Measurements from ENCODE around the gene SPPL2B.

Gene SPPL2B

DNA sequence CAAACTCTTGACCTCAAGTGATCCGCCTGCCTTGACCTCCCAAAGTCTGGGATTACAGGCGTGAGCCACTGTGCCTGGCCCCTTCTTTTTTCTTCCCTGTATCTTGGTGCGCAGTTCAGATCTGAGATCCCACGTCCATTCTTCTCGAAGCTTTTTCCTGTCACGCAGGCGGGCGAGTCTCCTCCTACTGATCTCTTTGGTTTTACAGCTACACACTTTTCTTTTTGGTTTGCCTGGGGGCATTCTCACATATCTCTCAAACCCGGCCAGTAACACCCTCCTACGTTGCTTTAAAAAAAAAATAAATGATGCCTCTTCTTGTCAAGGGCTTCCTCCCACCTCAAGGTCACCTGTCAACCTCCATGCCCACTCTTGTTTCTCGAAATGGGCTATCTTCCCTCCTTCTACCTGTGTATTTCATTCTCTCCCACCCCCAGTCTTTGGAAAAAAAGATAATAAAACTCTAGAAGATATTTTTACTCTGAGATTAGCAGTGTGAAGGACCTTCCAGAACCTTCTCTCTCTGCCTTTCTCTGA lies 43.7 kb downstream of the SPPL2B start:
- Histone ChIP-seq H3K36me3 (ENCODE audit: control insufficient read depth in 2 of 2, insufficient read depth in 2 of 2, low read length in 2 of 2) (no peaks in the 10 kb centered on the region), H3K27ac (ENCODE audit: low read length) (no peak overlapping the region), H3K4me3 (ENCODE audit: low read length in 2 of 2) (no peak overlapping the region), H3K27me3 (ENCODE audit: control insufficient read depth in 1 of 2, insufficient read depth in 2 of 2, low read length in 2 of 2) (peaks cover 6 to 7% of the 10 kb centered on the region in 2 donors), H3K9me3 (ENCODE audit: control insufficient read depth in 2 of 2, low read length in 2 of 2) (peaks cover 0 to 3% of the 10 kb centered on the region in 2 donors), H3K9ac (ENCODE audit: low read length in 2 of 2) (no peak overlapping the region), H3K4me1 (ENCODE audit: control insufficient read depth, insufficient read depth, low read length) (no peaks in the 10 kb centered on the region)

DNA sequence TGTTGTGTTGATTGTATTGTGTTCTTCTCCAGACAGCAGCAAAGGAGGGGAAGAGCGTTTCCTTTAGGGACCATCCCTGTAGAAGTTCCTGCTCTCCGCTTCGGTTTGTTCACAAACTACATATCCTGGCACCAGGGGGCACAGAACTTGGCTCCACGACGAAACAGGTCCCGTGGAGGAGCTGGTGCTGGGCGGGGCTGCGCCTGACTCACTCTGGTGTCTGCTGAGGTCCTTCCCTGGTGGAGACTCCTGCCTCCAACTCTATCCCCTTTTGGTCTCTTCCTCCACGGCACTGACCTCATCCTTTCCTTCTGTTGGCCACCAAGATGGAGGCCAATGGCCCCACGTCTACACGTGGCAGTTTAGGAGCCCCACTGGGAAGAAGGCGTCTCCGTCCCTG lies 46.3 kb downstream of the SPPL2B start:
- Histone ChIP-seq H3K27me3 (ENCODE audit: control insufficient read depth in 1 of 2, insufficient read depth in 2 of 2, low read length in 2 of 2) (peaks cover 6 to 7% of the 10 kb centered on the region in 2 donors), H3K36me3 (ENCODE audit: control insufficient read depth in 2 of 2, insufficient read depth in 2 of 2, low read length in 2 of 2) (no peaks in the 10 kb centered on the region), H3K9me3 (ENCODE audit: control insufficient read depth in 2 of 2, low read length in 2 of 2) (no peaks in the 10 kb centered on the region), H3K4me1 (ENCODE audit: control insufficient read depth, insufficient read depth, low read length) (no peaks in the 10 kb centered on the region), H3K9ac (ENCODE audit: low read length in 2 of 2) (no peak overlapping the region), H3K27ac (ENCODE audit: low read length) (no peak overlapping the region), H3K4me3 (ENCODE audit: low read length in 2 of 2) (no peak overlapping the region)

DNA sequence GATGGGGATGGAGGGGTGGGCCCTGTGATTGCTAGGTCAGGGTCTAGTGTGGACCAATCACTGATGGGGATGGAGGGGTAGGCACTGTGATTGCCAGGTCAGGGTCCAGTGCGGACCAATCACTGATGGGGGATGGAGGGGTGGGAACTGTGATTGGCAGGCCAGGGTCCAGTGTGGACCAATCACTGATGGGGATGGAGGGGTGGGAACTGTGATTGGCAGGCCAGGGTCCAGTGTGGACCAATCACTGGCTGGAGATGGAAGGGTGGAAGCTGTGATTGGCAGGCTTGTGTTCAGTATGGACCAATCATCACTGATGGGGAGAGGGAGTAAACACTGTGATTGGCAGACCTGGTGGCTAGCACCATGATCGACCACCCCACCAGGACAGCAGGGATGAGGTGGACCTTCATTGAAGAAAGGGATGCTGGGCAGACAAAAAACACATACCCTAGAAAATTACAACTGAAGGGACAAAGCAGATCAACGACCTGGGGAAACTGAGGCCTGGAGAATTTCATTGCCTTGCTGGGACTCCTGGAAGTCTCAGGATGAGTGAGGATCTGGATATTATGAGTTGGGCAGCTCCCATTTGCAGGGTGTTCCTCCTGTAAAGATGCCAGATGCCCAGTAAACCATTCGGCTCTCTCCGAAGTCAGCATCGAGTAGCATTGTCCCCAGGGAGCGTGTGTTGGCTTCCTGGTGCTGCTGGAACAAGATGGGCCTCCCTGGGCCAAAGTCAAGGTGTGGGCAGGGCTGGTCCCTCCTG lies 47.1 kb downstream of the SPPL2B start:
- Histone ChIP-seq H3K4me3 (ENCODE audit: low read length in 2 of 2) (no peak overlapping the region), H3K27me3 (ENCODE audit: control insufficient read depth in 1 of 2, insufficient read depth in 2 of 2, low read length in 2 of 2) (peaks cover 6 to 7% of the 10 kb centered on the region in 2 donors), H3K36me3 (ENCODE audit: control insufficient read depth in 2 of 2, insufficient read depth in 2 of 2, low read length in 2 of 2) (no peaks in the 10 kb centered on the region), H3K27ac (ENCODE audit: low read length) (no peak overlapping the region), H3K9ac (ENCODE audit: low read length in 2 of 2) (no peak overlapping the region), H3K4me1 (ENCODE audit: control insufficient read depth, insufficient read depth, low read length) (no peaks in the 10 kb centered on the region), H3K9me3 (ENCODE audit: control insufficient read depth in 2 of 2, low read length in 2 of 2) (peaks cover under 1 to 1% of the 10 kb centered on the region in 2 donors)

DNA sequence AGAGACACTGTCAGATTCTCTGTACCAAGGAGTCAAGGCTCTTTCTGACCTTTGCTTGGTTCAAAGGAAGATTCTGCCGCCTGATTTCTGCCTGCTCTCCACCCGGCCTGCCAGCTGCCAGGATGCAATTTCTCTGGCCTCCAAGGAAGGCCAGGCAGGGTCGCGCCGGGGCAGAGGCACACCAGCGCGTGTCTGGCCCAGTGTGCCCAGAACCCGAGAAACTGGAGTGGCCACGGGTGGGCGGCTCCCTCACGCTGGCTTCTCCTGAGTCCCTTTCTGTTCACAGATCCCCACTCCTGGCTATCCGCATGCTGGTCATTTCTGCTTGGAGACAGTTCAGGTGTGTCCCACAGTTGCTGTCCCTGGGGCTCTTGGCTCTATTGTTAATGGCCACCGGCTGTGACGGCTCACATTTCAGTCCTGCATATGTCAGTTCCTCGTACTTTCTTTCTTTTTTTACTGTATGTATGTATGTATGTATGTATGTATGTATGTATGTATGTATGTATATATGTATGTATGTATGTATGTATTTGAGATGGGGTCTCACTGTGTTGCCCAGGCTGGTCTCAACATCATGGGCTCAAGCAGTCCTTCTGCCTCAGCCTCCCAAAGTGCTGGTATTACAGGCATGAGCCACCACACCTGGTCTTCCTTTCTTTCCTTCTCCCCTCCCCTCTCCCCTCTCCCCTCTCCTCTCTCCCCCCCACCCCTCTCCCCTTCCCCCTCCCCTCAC lies 48.5 kb downstream of the SPPL2B start:
- no peaks in the 10 kb centered on the region for H3K36me3 ChIP-seq (ENCODE audit: control insufficient read depth in 2 of 2, insufficient read depth in 2 of 2, low read length in 2 of 2)
- peaks cover 4 to 6% of the 10 kb centered on the region in 2 donors for H3K9me3 ChIP-seq (ENCODE audit: control insufficient read depth in 2 of 2, low read length in 2 of 2)
- H3K9ac ChIP-seq (ENCODE audit: low read length in 2 of 2): no peak overlapping the region
- H3K4me3 ChIP-seq (ENCODE audit: low read length in 2 of 2): no peak overlapping the region
- peaks cover 4 to 9% of the 10 kb centered on the region in 2 donors for H3K27me3 ChIP-seq (ENCODE audit: control insufficient read depth in 1 of 2, insufficient read depth in 2 of 2, low read length in 2 of 2)
- no peak overlapping the region for H3K27ac ChIP-seq (ENCODE audit: low read length)
- no peaks in the 10 kb centered on the region for H3K4me1 ChIP-seq (ENCODE audit: control insufficient read depth, insufficient read depth, low read length)

DNA sequence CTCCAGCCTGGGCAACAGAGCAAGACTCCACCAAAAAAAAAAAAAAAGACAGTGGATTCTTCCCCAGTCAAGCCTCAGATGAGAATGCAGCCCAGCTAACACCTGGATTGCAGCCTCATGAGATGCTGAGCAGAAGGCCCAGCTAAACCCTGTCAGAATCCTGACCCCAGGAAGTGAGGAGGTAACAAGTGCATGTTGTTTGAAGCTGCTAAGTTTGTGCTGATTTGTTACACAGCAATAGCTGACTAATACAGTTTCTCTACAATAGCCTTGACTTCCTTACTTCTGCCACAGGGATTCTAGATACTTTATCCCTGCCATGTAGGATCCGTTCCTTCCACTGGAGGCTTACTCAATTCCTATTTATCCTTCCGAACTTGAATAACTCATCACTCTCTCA lies 52.1 kb downstream of the SPPL2B start:
- peaks cover 6 to 10% of the 10 kb centered on the region in 2 donors for H3K27me3 ChIP-seq (ENCODE audit: control insufficient read depth in 1 of 2, insufficient read depth in 2 of 2, low read length in 2 of 2)

DNA sequence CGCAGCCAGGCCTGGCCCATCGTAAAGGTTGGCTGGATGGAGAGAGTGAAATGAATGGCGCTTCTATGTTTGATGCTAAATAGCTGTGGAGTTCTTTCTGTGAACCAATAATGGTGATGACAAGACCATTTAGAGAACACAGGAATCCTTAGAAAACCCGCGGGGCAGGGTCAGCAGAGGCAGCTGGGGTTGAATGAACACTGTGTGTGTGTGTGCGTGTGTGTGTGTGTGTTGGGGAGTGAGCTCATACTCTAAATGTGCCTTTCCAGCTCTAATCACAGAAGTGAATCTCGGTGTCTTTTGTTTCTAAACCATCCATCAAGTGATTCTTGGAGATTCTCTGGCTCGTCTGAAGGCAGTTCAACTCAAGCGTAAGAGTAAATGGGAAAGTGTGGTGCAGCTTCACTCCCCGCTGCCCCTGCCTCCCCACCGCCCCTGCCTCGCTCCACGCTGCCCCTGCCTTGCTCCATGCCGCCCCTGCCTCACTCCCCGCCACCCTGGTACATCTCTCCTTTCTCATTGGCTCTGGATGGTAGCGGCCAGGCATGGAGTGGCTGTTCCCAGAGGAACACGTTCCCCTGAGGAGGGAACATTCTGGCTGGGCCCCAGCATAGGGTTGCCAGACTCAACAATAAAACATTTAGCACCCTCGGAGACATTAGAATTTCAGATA lies 52.8 kb downstream of the SPPL2B start:
- Histone ChIP-seq H3K36me3 (ENCODE audit: control insufficient read depth in 2 of 2, insufficient read depth in 2 of 2, low read length in 2 of 2) (no peaks in the 10 kb centered on the region), H3K27me3 (ENCODE audit: control insufficient read depth in 1 of 2, insufficient read depth in 2 of 2, low read length in 2 of 2) (peaks cover 6 to 8% of the 10 kb centered on the region in 2 donors), H3K9ac (ENCODE audit: low read length in 2 of 2) (no peak overlapping the region), H3K9me3 (ENCODE audit: control insufficient read depth in 2 of 2, low read length in 2 of 2) (peaks cover 4 to 6% of the 10 kb centered on the region in 2 donors), H3K4me1 (ENCODE audit: control insufficient read depth, insufficient read depth, low read length) (peaks cover 3% of the 10 kb centered on the region), H3K4me3 (ENCODE audit: low read length in 2 of 2) (no peak overlapping the region), H3K27ac (ENCODE audit: low read length) (no peak overlapping the region)

More for the DNA sequence above, 52.1 kb downstream of the SPPL2B start:
- no peaks in the 10 kb centered on the region for H3K36me3 ChIP-seq (ENCODE audit: control insufficient read depth in 2 of 2, insufficient read depth in 2 of 2, low read length in 2 of 2)
- H3K4me1 ChIP-seq (ENCODE audit: control insufficient read depth, insufficient read depth, low read length): peaks cover 3% of the 10 kb centered on the region
- H3K27ac ChIP-seq (ENCODE audit: low read length): no peak overlapping the region
- peaks cover 4 to 6% of the 10 kb centered on the region in 2 donors for H3K9me3 ChIP-seq (ENCODE audit: control insufficient read depth in 2 of 2, low read length in 2 of 2)
- H3K4me3 ChIP-seq (ENCODE audit: low read length in 2 of 2): no peak overlapping the region
- no peak overlapping the region for H3K9ac ChIP-seq (ENCODE audit: low read length in 2 of 2)

DNA sequence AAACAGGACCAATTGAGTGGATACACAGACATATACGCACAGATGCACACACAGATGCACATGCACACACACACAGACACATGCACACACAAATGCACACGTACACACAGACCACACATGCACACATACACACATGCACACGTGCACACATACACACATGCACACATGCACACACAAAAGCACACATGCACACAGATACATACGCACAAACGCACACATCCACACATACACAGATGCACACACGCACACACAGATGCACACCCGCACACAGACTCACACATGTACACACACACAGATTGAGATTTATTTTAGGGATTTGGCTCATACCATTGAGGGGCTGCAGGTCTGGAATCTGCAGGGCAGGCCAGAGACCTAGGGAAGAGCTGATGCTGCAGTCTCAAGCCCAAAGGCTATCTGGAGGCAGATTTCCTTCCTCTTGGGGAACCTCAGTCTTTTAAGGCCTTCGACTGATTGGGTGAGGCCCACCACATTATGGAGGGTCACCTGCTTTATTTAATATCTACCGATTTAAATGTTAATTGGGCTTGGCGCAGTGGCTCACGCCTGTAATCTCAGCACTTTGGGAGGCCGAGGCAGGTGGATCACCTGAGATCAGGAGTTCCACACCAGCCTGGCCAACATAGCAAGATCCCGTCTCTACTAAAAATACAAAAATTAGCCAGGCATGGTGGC lies 54.2 kb downstream of the SPPL2B start:
- peaks cover 4 to 6% of the 10 kb centered on the region in 2 donors for H3K9me3 ChIP-seq (ENCODE audit: control insufficient read depth in 2 of 2, low read length in 2 of 2)
- peaks cover 6 to 8% of the 10 kb centered on the region in 2 donors for H3K27me3 ChIP-seq (ENCODE audit: control insufficient read depth in 1 of 2, insufficient read depth in 2 of 2, low read length in 2 of 2)
- peaks cover 3% of the 10 kb centered on the region for H3K4me1 ChIP-seq (ENCODE audit: control insufficient read depth, insufficient read depth, low read length)
- no peak overlapping the region for H3K27ac ChIP-seq (ENCODE audit: low read length)
- no peaks in the 10 kb centered on the region for H3K36me3 ChIP-seq (ENCODE audit: control insufficient read depth in 2 of 2, insufficient read depth in 2 of 2, low read length in 2 of 2)
- no peak overlapping the region for H3K9ac ChIP-seq (ENCODE audit: low read length in 2 of 2)
- H3K4me3 ChIP-seq (ENCODE audit: low read length in 2 of 2): no peak overlapping the region

DNA sequence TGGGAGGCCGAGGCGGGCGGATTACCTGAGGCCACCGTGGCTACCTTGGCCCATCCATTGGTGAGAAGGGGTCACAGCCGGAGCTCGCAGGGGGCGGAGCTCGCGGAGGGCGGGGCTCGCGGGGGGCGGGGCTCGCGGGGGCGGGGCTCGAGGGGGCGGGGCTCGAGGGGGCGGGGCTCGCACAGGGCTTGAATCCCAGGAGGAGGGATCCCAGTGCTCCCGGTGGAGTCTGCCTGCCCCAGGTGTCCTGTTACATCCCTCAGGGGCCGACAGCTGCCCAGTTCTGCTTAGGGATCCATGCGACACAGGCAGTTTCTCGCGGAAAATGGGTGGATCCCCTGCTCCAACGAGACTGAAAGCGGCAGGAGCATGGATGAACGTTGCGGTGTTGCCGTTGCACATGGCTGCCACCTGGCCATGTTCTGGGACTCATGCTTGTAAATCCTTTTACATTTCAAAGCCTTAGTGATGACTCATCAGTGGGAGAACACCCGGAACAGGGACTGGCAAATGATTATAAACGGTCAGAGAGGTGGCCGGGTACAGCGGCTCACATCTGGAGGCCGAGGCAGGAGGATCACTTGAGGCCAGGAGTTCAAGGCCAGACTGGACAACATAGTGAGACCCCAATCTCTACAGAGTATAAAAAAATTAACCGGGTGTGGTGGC lies 56.7 kb downstream of the SPPL2B start:
- Histone ChIP-seq H3K4me1 (ENCODE audit: control insufficient read depth, insufficient read depth, low read length) (peaks cover 3% of the 10 kb centered on the region), H3K27ac (ENCODE audit: low read length) (no peak overlapping the region), H3K9ac (ENCODE audit: low read length in 2 of 2) (no peak overlapping the region), H3K36me3 (ENCODE audit: control insufficient read depth in 2 of 2, insufficient read depth in 2 of 2, low read length in 2 of 2) (no peaks in the 10 kb centered on the region), H3K27me3 (ENCODE audit: control insufficient read depth in 1 of 2, insufficient read depth in 2 of 2, low read length in 2 of 2) (peaks cover 9 to 12% of the 10 kb centered on the region in 2 donors), H3K9me3 (ENCODE audit: control insufficient read depth in 2 of 2, low read length in 2 of 2) (peaks cover 4 to 6% of the 10 kb centered on the region in 2 donors), H3K4me3 (ENCODE audit: low read length in 2 of 2) (no peak overlapping the region)

DNA sequence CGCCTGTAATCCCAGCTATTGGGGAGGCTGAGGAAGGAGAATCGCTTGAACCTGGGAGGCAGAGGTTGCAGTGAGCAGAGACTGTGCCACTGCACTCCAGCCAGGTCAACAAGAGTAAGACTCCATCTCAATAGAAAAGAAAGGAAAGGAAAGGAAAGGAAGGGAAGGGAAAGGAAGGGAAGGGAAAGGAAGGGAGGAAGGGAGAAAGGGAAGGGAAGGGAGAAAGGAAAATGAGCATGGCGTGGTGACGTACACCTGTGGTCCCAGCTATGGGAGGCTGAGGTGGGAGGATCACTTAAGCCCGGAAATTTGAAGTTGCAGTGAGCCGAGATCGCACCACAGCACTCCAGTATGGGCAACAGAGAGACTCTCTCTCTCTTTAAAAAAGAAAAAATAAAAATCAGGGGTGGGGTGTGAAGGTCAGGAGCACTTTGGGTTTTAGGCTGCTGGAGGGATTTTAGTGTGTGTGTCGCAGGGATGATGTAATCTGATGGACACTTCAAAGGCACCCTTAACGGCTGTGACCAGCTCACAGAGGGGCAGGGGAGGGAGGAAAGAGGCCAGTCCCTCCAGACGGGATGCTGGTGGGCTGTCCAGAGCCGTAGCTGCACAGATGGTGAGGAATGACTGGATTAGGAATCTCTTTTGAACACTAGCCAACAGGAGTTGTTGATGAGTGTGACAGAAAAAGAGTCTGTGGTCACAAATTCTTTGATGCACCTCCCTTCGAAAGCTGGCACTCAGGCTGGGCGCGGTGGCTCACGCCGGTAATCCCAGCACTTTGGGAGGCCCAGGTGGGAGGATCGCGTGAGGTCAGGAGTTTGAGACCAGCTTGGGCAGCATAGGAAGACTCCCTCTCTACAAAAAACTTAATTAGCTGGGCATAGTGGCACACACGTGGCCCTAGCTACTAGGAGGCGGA lies 59.1 kb downstream of the SPPL2B start:
- peaks cover 9 to 10% of the 10 kb centered on the region in 2 donors for H3K27me3 ChIP-seq (ENCODE audit: control insufficient read depth in 1 of 2, insufficient read depth in 2 of 2, low read length in 2 of 2)
- no peak overlapping the region for H3K4me3 ChIP-seq (ENCODE audit: low read length in 2 of 2)
- no peak overlapping the region for H3K27ac ChIP-seq (ENCODE audit: low read length)
- H3K9me3 ChIP-seq (ENCODE audit: control insufficient read depth in 2 of 2, low read length in 2 of 2): no peaks in the 10 kb centered on the region
- peaks cover 3% of the 10 kb centered on the region for H3K4me1 ChIP-seq (ENCODE audit: control insufficient read depth, insufficient read depth, low read length)
- no peaks in the 10 kb centered on the region for H3K36me3 ChIP-seq (ENCODE audit: control insufficient read depth in 2 of 2, insufficient read depth in 2 of 2, low read length in 2 of 2)
- no peak overlapping the region for H3K9ac ChIP-seq (ENCODE audit: low read length in 2 of 2)
